Activated CD8-positive, alpha-beta T cell treated with anti-CD3 and anti-CD28 coated beads, Interleukin-2, amount 10 ng/mL, durations not matched to agents 7 days and 5 days (primary cell): ENCODE measurements around the gene WIF1. TPM values are rescaled to one million over a fixed set of nuclear protein-coding genes. Genes with fewer than 3 reads are reported as not detected.

ENCODE experiments used
- ATAC-seq: fragments of 150-1000 bp; cut with Tn5 transposase; one replicate; pipeline ENCODE4 v1.10.0; 2021; ENCODE audit warnings: moderate library complexity
- CTCF ChIA-PET: fragments of 350-600 bp; sonication (Branson Sonifier 250); formaldehyde crosslinking; loops from one replicate; lab custom pipeline; 2021; ENCODE audit warnings: antibody characterized with exemption; lab: Charles Lee
- POLR2A ChIA-PET: fragments of 350-600 bp; sonication (Branson Sonifier 250); formaldehyde crosslinking; loops from one replicate; lab custom pipeline; 2021; ENCODE audit warnings: antibody characterized with exemption; lab: Charles Lee
- DNase-seq: peaks from one replicate; pipeline ENCODE4 v3.0.0-alpha.2; 2020
- H3K27ac Mint-ChIP-seq: one replicate; pipeline ENCODE4 v1.8.0; 2021; ENCODE audit warnings: mild to moderate bottlenecking, mixed read lengths
- H3K27me3 Mint-ChIP-seq: one replicate; pipeline ENCODE4 v1.8.0; 2021; ENCODE audit warnings: low read depth, mixed read lengths
- H3K36me3 Mint-ChIP-seq: one replicate; pipeline ENCODE4 v1.8.0; 2021; ENCODE audit warnings: low read depth, mixed read lengths
- H3K4me1 Mint-ChIP-seq: one replicate; pipeline ENCODE4 v1.8.0; 2021; ENCODE audit warnings: low read depth, mixed read lengths
- H3K4me3 Mint-ChIP-seq: one replicate; pipeline ENCODE4 v1.8.0; 2021; ENCODE audit warnings: mild to moderate bottlenecking, mixed read lengths
- H3K9me3 Mint-ChIP-seq: one replicate; pipeline ENCODE4 v1.8.0; 2022; ENCODE audit warnings: mixed read lengths; ENCODE audit not compliant: insufficient read depth
- total RNA-seq, 2 experiments: library from RNA; stranded (reverse); gene quantifications; one replicate each; pipeline ENCODE4 v1.2.3, GENCODE V29; 2021

Gene WIF1
- total RNA-seq, 2 experiments from 2014 or later: not detected

- Mint-ChIP-seq H3K9me3 (no peaks in the 10 kb centered on the region), H3K27ac (no peak overlapping the region), H3K27me3 (peaks cover 37% of the 10 kb centered on the region), H3K4me3 (no peak overlapping the region), H3K36me3 (no peaks in the 10 kb centered on the region), H3K4me1 (peaks cover 6% of the 10 kb centered on the region)
- DNase-seq (no peak), ATAC-seq (no peak)
- ChIA-PET POLR2A (no interaction called here), CTCF (interaction anchor here (0.7 to 3.3 kb wide), 10 partner anchors 11 to 321 kb away, joined by 3 to 16 read pairs (median 4); no protein-coding TSS in a partner anchor)
Observed at GRCh38 chr12:65122703-65123102, 1.6 kb upstream of the WIF1 start.

- ATAC-seq (no peak), DNase-seq (no peak)
- CTCF ChIA-PET: interaction anchor here (1.1 to 3.3 kb wide), 4 partner anchors 10 to 227 kb away, joined by 3 to 16 read pairs (median 4); no protein-coding TSS in a partner anchor
- Mint-ChIP-seq H3K4me3 (no peak overlapping the region), H3K9me3 (no peaks in the 10 kb centered on the region), H3K27me3 (peaks cover 38% of the 10 kb centered on the region), H3K36me3 (no peaks in the 10 kb centered on the region), H3K4me1 (peaks cover 6% of the 10 kb centered on the region), H3K27ac (no peak overlapping the region)
- POLR2A ChIA-PET: no interaction called here
Observed at GRCh38 chr12:65121956-65122469, 908 bp upstream of the WIF1 start.

DNA sequence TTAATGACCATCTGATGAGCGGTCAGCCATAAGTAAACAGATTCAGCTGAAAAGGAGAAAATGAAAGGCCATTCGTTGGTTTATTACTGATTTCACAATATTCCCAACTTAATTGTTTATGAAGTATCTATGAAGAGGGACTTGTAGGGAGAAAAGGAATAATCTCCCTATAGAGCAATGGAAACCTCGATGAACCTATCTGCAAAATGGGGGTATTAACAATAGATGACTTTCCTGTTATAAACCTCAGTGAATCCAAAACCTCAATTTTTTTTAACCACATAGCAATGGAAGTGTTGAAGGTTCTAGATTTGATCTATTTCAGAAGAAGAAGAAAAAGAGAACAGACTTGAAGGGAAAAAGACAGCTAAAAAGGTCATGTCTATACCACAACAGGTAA, 2.0 kb downstream of the WIF1 start:
- ChIA-PET POLR2A (no interaction called here), CTCF (no interaction called here)
- DNase-seq (no peak), ATAC-seq (no peak)
- Mint-ChIP-seq H3K9me3 (no peaks in the 10 kb centered on the region), H3K27ac (no peak overlapping the region), H3K4me1 (peaks cover 6% of the 10 kb centered on the region), H3K36me3 (no peaks in the 10 kb centered on the region), H3K27me3 (peaks cover 44% of the 10 kb centered on the region), H3K4me3 (no peak overlapping the region)

DNA sequence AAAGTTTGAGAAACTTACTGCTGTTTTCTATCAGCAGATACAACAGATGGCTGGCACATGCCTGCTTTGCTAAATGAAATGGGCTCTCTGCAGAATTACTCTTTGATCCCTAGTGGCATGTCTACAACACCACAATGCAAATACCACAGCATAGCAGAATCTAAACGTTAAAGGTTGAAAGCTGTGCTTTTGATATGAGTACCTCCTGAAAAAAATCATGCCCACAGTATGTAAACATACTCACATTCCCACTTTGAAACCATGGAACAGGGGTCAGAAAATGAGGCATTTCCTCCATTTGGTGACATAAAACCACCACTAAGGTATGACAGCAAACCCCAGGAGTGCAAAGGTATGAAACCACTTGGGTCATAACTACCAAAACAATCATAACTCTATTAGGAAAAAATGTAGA, 7.5 kb downstream of the WIF1 start:
- H3K9me3 Mint-ChIP-seq: no peaks in the 10 kb centered on the region
- H3K27me3 Mint-ChIP-seq: peaks cover 44% of the 10 kb centered on the region
- no peak overlapping the region for H3K27ac Mint-ChIP-seq
- POLR2A ChIA-PET: no interaction called here
- CTCF ChIA-PET: no interaction called here
- no peak overlapping the region for H3K4me3 Mint-ChIP-seq
- H3K36me3 Mint-ChIP-seq: no peaks in the 10 kb centered on the region
- H3K4me1 Mint-ChIP-seq: no peaks in the 10 kb centered on the region
- no peak for DNase-seq
- no peak for ATAC-seq

DNA sequence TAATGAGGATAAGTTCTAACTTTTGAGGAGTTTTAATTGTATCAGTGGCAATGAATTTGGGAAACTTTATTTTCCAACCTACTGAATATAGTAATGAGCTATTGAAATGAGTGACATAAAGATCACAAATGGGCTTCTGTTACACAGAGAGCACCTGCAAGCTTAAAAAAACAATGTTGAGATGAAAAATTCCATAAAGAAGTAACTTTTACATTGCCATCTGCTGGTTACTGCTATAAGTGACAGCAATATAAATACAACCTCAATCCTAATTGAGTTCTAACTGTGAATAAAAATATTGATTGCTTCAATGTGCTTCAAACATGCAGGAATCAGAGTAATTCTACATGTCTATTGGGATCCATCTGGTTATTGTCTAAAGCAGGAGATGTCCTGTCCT, 14.2 kb downstream of the WIF1 start:
- ATAC-seq (no peak), DNase-seq (no peak)
- Mint-ChIP-seq H3K4me1 (no peaks in the 10 kb centered on the region), H3K4me3 (no peak overlapping the region), H3K9me3 (no peaks in the 10 kb centered on the region), H3K27ac (no peak overlapping the region), H3K27me3 (peaks cover 17% of the 10 kb centered on the region), H3K36me3 (no peaks in the 10 kb centered on the region)
- POLR2A ChIA-PET: no interaction called here
- CTCF ChIA-PET: interaction anchor here (0.7 to 2.3 kb wide), 7 partner anchors 17 to 305 kb away, joined by 3 to 13 read pairs (median 5); partner anchors contain the start of gene LEMD3

DNA sequence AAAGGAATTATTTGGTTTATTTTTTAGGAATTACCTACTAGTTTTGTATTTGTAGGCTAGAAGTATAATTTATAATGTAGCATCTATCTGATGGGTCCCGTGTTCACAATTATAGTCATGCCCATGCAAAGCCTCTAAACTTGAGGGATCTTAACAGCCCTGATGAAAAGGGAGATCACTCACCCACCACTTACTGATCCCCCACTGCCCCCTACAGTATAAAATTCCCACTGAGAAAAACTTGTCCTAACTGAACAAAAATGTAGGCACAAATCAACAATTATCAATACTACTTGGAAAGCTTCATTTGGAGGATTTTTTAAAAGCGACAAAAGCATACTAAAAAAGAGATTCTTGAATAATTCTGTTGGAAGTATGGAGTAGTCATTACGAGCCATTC, 21.0 kb downstream of the WIF1 start:
- ATAC-seq (no peak), DNase-seq (no peak)
- no peaks in the 10 kb centered on the region for H3K4me1 Mint-ChIP-seq
- H3K9me3 Mint-ChIP-seq: no peaks in the 10 kb centered on the region
- H3K4me3 Mint-ChIP-seq: no peak overlapping the region
- peaks cover 28% of the 10 kb centered on the region for H3K27me3 Mint-ChIP-seq
- CTCF ChIA-PET: no interaction called here
- no peak overlapping the region for H3K27ac Mint-ChIP-seq
- POLR2A ChIA-PET: no interaction called here
- no peaks in the 10 kb centered on the region for H3K36me3 Mint-ChIP-seq

GRCh38 chr12:65099182-65099581, 21.9 kb downstream of the WIF1 start:
- no peak for ATAC-seq
- Mint-ChIP-seq H3K9me3 (no peaks in the 10 kb centered on the region), H3K4me1 (no peaks in the 10 kb centered on the region), H3K36me3 (no peaks in the 10 kb centered on the region), H3K27ac (no peak overlapping the region), H3K27me3 (peaks cover 31% of the 10 kb centered on the region), H3K4me3 (no peak overlapping the region)
- CTCF ChIA-PET: no interaction called here
- DNase-seq: no peak
- POLR2A ChIA-PET: no interaction called here

DNA sequence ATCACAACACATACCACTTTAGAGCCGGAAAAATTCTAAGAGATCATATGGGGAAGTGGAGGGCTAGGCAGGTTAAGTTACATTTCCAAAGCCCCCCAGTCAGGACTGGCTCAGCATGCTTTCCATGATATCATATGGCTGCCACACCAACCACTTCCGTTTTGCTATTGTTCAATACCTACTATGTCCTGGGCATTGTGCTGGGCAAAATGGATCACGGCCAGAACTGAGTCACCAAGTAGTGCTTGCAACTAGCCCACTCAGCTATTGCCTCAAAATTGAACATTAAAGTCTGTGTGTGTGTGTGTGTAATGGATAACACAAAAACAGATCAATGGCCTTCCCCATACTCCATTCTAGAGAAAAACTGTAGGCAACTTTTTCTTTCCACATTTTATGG, 22.7 kb downstream of the WIF1 start:
- H3K4me3 Mint-ChIP-seq: no peak overlapping the region
- DNase-seq (no peak), ATAC-seq (no peak)
- CTCF ChIA-PET: no interaction called here
- no peaks in the 10 kb centered on the region for H3K36me3 Mint-ChIP-seq
- H3K4me1 Mint-ChIP-seq: no peaks in the 10 kb centered on the region
- H3K9me3 Mint-ChIP-seq: no peaks in the 10 kb centered on the region
- H3K27ac Mint-ChIP-seq: no peak overlapping the region
- H3K27me3 Mint-ChIP-seq: peaks cover 31% of the 10 kb centered on the region
- POLR2A ChIA-PET: no interaction called here

- Mint-ChIP-seq H3K4me1 (no peaks in the 10 kb centered on the region), H3K27ac (no peak overlapping the region), H3K9me3 (no peaks in the 10 kb centered on the region), H3K36me3 (no peaks in the 10 kb centered on the region), H3K4me3 (no peak overlapping the region), H3K27me3 (peaks cover 27% of the 10 kb centered on the region)
- ChIA-PET POLR2A (no interaction called here), CTCF (no interaction called here)
- DNase-seq (no peak), ATAC-seq (no peak)
Observed at GRCh38 chr12:65094722-65095121, 26.4 kb downstream of the WIF1 start.

GRCh38 chr12:65093606-65094005, 27.5 kb downstream of the WIF1 start:
- no peak for ATAC-seq
- H3K4me1 Mint-ChIP-seq: no peaks in the 10 kb centered on the region
- DNase-seq: no peak
- H3K36me3 Mint-ChIP-seq: no peaks in the 10 kb centered on the region
- peaks cover 17% of the 10 kb centered on the region for H3K27me3 Mint-ChIP-seq
- H3K9me3 Mint-ChIP-seq: no peaks in the 10 kb centered on the region
- no peak overlapping the region for H3K27ac Mint-ChIP-seq
- ChIA-PET CTCF (no interaction called here), POLR2A (no interaction called here)
- H3K4me3 Mint-ChIP-seq: no peak overlapping the region

DNA sequence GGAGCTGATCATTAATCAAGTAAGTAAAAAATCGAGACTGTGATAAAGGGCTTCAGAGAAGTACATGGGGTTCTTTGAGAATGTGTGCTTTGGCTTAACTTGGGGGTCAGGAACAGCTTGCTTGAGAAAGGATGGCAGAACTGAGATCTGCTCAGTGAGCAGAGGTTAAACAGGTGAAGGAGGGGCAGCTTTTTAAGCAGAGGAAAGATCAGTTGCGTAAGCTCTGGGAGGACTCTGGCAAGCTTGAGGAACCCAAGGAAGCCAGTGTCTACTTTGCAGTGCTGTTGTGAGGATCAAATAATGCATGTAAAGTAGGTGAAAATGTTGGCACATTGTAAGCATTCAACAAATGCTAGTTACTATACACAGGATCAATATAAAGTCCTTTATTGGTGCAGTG, 30.6 kb downstream of the WIF1 start:
- DNase-seq (no peak), ATAC-seq (no peak)
- ChIA-PET POLR2A (no interaction called here), CTCF (no interaction called here)
- H3K36me3 Mint-ChIP-seq: no peaks in the 10 kb centered on the region
- no peaks in the 10 kb centered on the region for H3K4me1 Mint-ChIP-seq
- no peak overlapping the region for H3K4me3 Mint-ChIP-seq
- peaks cover 14% of the 10 kb centered on the region for H3K27me3 Mint-ChIP-seq
- no peak overlapping the region for H3K27ac Mint-ChIP-seq
- H3K9me3 Mint-ChIP-seq: no peaks in the 10 kb centered on the region

GRCh38 chr12:65086236-65086635, 34.9 kb downstream of the WIF1 start:
- ChIA-PET CTCF (interaction anchor here (1.4 kb wide), 1 partner anchor 35 kb away, joined by 3 read pairs; the partner anchor contains the start of gene WIF1), POLR2A (interaction anchor here (0.6 kb wide), 1 partner anchor 871 kb away, joined by 3 read pairs; no protein-coding TSS in a partner anchor)
- H3K36me3 Mint-ChIP-seq: no peaks in the 10 kb centered on the region
- H3K4me3 Mint-ChIP-seq: no peak overlapping the region
- ATAC-seq (no peak), DNase-seq (no peak)
- H3K4me1 Mint-ChIP-seq: no peaks in the 10 kb centered on the region
- H3K9me3 Mint-ChIP-seq: no peaks in the 10 kb centered on the region
- no peak overlapping the region for H3K27ac Mint-ChIP-seq
- H3K27me3 Mint-ChIP-seq: peaks cover 20% of the 10 kb centered on the region

DNA sequence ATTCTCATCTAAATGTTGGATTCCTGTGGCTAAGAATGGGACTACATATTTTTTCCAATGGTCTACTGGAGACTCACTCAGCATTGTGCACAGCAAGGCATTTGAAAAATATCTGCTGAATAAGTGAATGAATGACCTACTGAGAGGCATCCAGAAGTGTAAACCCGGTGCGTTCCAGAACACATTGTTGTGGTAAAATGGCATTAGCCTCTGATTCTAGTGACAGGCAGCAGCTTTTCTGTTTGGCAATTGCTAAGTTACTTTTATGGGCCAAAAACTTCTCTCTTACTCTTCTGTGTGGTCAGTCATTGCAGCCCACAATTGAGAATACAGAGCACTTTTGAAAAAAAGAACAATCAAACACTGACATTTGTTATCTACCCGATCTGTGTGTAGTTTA, 36.5 kb downstream of the WIF1 start:
- Mint-ChIP-seq H3K27ac (no peak overlapping the region), H3K4me3 (no peak overlapping the region), H3K9me3 (no peaks in the 10 kb centered on the region), H3K27me3 (peaks cover 20% of the 10 kb centered on the region), H3K36me3 (no peaks in the 10 kb centered on the region), H3K4me1 (no peaks in the 10 kb centered on the region)
- ATAC-seq (no peak), DNase-seq (no peak)
- ChIA-PET POLR2A (no interaction called here), CTCF (no interaction called here)
